Testis (tissue), 3 donors: Measurements from ENCODE around the gene MMP10. TPM values are rescaled to one million over a fixed set of nuclear protein-coding genes. Genes with fewer than 3 reads are reported as not detected.

Experiments used
- DNase-seq: peaks from one replicate; pipeline ENCODE4 v3.0.0-alpha.2; 2019
- H3K27ac ChIP-seq, 2 donors: fragments of 200-600 bp; sonication (generic); one replicate each; pipeline ENCODE4 v1.5.1; 2019
- H3K27me3 ChIP-seq: fragments of 200-600 bp; sonication (generic); one replicate; pipeline ENCODE4 v1.5.1; 2019
- H3K36me3 ChIP-seq: fragments of 200-600 bp; sonication (generic); one replicate; pipeline ENCODE4 v1.5.1; 2017; ENCODE audit warnings: low read depth; ENCODE audit errors: missing control alignments
- H3K4me1 ChIP-seq: fragments of 200-600 bp; sonication (generic); one replicate; pipeline ENCODE4 v1.5.1; 2019
- H3K4me3 ChIP-seq, 2 donors: fragments of 200-600 bp; sonication (generic); one replicate each; pipeline ENCODE4 v1.5.1; 2017 to 2019
- H3K9me3 ChIP-seq: fragments of 200-600 bp; sonication (generic); one replicate; pipeline ENCODE4 v1.5.1; 2017
- POLR2A ChIP-seq: fragments of 450-650 bp; IDR thresholded peaks from one replicate; pipeline ENCODE4 v1.6.1; 2017; ENCODE audit warnings: antibody characterized with exemption, mild to moderate bottlenecking, moderate library complexity
- WGBS, 2 donors: methylation state at CpG; one replicate each; pipeline ENCODE4 v1.1.5; 2018; 5-methylcytosine and 5-hydroxymethylcytosine counted together
- intact Hi-C: fragments of 100-400 bp; cut with DNase I; formaldehyde crosslinking; loops from one replicate; pipeline ENCODE4 v1.15.1; 2023; ENCODE audit warnings: low total_unique reads
- polyA plus RNA-seq: library from polyadenylated mRNA; stranded (reverse); fragments of 350-450 nt; fragmentation: Illumina TruSeq; extraction: RNeasy Lipid Tissue Mini Kit (QIAGEN cat#74804); gene quantifications from one replicate; pipeline ENCODE4 v1.2.3, GENCODE V29; 2014; ENCODE audit warnings: low read depth, low replicate concordance; ENCODE audit not compliant: insufficient read depth
- total RNA-seq, 2 donors: library from RNA; depleted of rRNA; stranded (reverse); fragments of >200 nt; gene quantifications; one replicate each; pipeline ENCODE4 v1.2.3, GENCODE V29; 2016
- TF ChIP-seq, protein P1 (sequence below), 3 experiments: fragments of 450-650 bp in 2 of 3; fragments of 200-600 bp in 1 of 3; sonication (generic) in 1 of 3; IDR thresholded peaks; one replicate each; pipeline ENCODE4 v1.5.1; 2016 to 2019; ENCODE audit warnings: antibody characterized with exemption in 3 of 3, mild to moderate bottlenecking in 2 of 3, moderate library complexity in 1 of 3

Gene MMP10
- total and polyA plus RNA-seq, 3 donors from 2014 or later = 0.19 to 1.1 (median 0.39) TPM

DNA sequence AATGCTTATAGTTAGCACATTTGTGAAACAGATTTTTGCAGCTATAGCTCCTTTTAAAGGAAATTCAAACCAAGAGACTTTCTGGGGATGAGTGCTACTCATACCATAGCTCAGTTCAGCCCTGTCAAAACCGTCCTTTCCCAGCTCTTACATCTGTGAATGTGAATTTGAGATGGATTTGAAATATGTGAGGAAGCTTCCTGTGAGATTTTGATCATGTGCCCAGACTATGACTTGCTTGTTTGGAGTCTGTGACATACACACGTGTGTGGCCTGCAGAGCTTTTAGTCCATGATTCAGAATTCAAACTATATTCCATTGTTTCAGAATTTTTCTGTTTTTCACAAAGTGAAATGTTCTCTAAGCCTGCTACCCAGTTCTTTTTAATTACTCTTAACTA, 21.9 kb upstream of the MMP10 start:
- H3K27me3 ChIP-seq = no peaks in the 10 kb centered on the region
- H3K27ac ChIP-seq = no peak overlapping the region
- no peaks in the 10 kb centered on the region for H3K9me3 ChIP-seq
- WGBS, 2 donors = 64 to 78% methylated on average over 2 of the region's 2 CpGs
- no peak for DNase-seq
- H3K36me3 ChIP-seq = no peaks in the 10 kb centered on the region
- no peak overlapping the region for H3K4me3 ChIP-seq
- intact Hi-C loops = no loop called here
- no peaks in the 10 kb centered on the region for H3K4me1 ChIP-seq
- TF ChIP-seq, protein P1, sequence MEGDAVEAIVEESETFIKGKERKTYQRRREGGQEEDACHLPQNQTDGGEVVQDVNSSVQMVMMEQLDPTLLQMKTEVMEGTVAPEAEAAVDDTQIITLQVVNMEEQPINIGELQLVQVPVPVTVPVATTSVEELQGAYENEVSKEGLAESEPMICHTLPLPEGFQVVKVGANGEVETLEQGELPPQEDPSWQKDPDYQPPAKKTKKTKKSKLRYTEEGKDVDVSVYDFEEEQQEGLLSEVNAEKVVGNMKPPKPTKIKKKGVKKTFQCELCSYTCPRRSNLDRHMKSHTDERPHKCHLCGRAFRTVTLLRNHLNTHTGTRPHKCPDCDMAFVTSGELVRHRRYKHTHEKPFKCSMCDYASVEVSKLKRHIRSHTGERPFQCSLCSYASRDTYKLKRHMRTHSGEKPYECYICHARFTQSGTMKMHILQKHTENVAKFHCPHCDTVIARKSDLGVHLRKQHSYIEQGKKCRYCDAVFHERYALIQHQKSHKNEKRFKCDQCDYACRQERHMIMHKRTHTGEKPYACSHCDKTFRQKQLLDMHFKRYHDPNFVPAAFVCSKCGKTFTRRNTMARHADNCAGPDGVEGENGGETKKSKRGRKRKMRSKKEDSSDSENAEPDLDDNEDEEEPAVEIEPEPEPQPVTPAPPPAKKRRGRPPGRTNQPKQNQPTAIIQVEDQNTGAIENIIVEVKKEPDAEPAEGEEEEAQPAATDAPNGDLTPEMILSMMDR (IDR thresholded peaks at IDR 0.05) = no peak
- no peak for TF ChIP-seq POLR2A

DNA sequence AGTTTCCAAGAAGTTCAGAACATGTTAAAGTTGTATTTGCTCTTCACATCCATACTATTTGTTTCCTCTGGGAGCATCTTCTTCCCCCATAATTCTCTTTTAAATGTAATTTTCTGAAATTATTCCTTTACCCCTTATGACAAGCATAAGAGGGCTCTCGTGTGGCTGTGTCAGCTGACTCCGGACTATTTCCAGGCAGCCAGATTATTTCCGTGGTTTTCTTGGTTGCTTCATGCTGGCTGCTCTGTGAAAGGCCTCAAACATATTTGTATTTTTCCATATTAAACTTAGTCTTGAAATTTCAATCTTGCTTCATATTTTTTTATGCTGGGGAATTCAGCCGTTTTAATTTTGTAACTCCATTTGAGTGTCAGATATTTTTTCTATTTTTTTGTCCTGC, 20.3 kb upstream of the MMP10 start:
- H3K27me3 ChIP-seq = no peaks in the 10 kb centered on the region
- WGBS, 2 donors = 82 to 89% methylated on average over 4 of the region's 4 CpGs
- no peaks in the 10 kb centered on the region for H3K9me3 ChIP-seq
- no peak overlapping the region for H3K27ac ChIP-seq
- no peak overlapping the region for H3K4me3 ChIP-seq
- H3K36me3 ChIP-seq = no peaks in the 10 kb centered on the region
- DNase-seq = no peak
- intact Hi-C loops = no loop called here
- no peaks in the 10 kb centered on the region for H3K4me1 ChIP-seq
- TF ChIP-seq, protein P1 (IDR thresholded peaks at IDR 0.05) = no peak
- no peak for TF ChIP-seq POLR2A

DNA sequence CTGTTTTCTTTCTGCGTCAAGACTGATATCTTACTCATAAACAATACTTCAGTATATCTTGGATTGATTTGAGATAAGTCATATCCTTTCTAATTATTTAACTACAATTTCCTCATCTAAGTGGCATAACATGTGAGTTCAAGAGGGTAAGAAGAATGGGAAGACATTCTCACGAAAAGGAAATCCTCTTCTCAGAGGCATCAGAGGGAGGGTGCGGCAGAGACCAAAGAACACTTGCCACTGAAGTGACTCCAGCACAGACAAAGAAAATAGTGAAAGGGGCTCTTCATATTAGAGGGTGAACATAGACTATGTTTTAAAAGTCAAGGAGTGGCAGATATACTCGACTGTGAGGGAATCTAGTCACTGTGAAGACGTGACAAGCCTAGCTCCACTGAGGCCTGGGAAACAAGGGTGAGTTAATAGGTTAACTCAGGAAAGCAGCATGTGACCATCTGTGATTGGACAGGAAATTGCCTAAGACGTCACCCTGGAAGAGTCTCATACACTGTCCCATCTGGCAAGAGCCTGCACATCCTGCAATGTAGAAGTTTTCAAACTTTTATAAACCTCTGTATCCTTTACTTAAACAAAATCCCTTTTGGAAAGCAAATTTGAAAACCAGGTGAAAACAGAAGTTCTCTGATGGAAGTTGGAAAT, 19.4 kb upstream of the MMP10 start:
- H3K27ac ChIP-seq = no peak overlapping the region
- H3K27me3 ChIP-seq = no peaks in the 10 kb centered on the region
- DNase-seq = no peak
- H3K36me3 ChIP-seq = no peaks in the 10 kb centered on the region
- H3K4me3 ChIP-seq = no peak overlapping the region
- intact Hi-C loops = no loop called here
- 65 to 72% methylated on average over 6 of the region's 6 CpGs for WGBS, 2 donors
- H3K9me3 ChIP-seq = no peaks in the 10 kb centered on the region
- no peak for TF ChIP-seq POLR2A
- TF ChIP-seq, protein P1 (IDR thresholded peaks at IDR 0.05) = no peak
- H3K4me1 ChIP-seq = no peaks in the 10 kb centered on the region

DNA sequence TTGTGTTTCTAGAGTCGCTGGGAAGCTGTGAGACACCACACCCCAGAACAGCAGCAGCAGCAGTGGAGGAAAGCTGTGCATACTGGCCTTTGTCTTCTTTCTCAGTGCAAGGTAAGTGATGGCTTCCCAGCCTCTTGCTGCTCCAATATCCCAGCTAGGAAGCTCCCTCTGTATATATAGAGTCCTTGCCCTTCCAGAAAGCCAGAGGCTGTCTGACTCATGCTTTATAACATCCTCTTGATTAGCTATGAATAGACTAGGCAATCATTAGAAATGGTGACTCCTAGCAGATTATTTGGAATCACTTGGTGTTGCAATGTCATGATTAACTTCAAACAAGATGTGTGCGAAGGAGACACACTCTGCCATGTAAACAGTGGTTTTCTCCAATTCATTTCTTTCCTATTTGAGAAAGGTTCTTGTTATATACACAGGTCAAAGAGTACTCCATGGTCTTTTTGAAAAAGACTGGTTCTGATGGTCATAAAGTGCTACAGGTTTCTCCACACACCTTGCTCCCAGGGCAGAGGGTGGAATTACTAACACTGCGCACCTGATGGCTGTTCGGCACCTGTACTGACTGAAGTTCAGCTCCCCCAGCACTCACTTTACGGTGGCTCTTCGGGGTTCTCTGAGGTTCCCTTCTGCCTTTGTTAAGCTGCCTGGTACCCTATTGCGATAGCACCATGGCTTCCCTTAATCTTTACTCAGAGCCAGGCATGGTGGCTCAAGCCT, 17.8 kb upstream of the MMP10 start, which contains the start of gene MMP1:
TSS of gene MMP1 (minus strand) at position 149 of the 735 bp plus-strand sequence. CDS start at position 81, 68 bp downstream.
- Histone ChIP-seq H3K36me3 (no peaks in the 10 kb centered on the region), H3K27me3 (no peaks in the 10 kb centered on the region), H3K4me1 (no peaks in the 10 kb centered on the region), H3K9me3 (no peaks in the 10 kb centered on the region), H3K4me3 (no peak within 1 kb of the TSS), H3K27ac (no peak within 1 kb of the TSS)
- TF ChIP-seq, protein P1 (IDR thresholded peaks at IDR 0.05) = no peak
- TF ChIP-seq POLR2A = no peak
- WGBS, 2 donors = 89 to 94% methylated on average over 7 of the region's 7 CpGs
- DNase-seq = no peak
- intact Hi-C loops = no loop called here
